GM12878 (cell line): Measurements from ENCODE around the gene KRTAP3-3. TPM values are rescaled to one million over a fixed set of nuclear protein-coding genes. Genes with fewer than 3 reads are reported as not detected.

Experiments used
- ATAC-seq: fragments of 200-7000 bp; cut with Tn5 transposase; 3 replicates; pipeline ENCODE4 v1.9.1; 2020; ENCODE audit warnings: mild to moderate bottlenecking, moderate library complexity
- BruUV-seq: library from RNA; stranded (reverse); fragments of 400-500 nt; replicated peaks from 2 replicates; lab custom pipeline; 2021; lab: Mats Ljungman, UMichigan
- CTCF ChIA-PET: fragments of 300-600 bp; sonication (Branson Sonifier 250); formaldehyde crosslinking; extraction: SDS; loops from one replicate; lab custom pipeline; 2021; ENCODE audit warnings: inconsistent platforms; lab: Yijun Ruan, JAX
- POLR2A ChIA-PET: fragments of 350-600 bp; formaldehyde crosslinking; extraction: SDS; loops from one replicate; lab custom pipeline; 2021; ENCODE audit warnings: inconsistent platforms; lab: Charles Lee
- RAD21 ChIA-PET: fragments of 300-600 bp; sonication (Branson Sonifier 250); formaldehyde crosslinking; loops from one replicate; lab custom pipeline; 2023; ENCODE audit warnings: antibody characterized with exemption; ENCODE audit not compliant: unreplicated experiment; lab: Charles Lee
- SMC1A ChIA-PET: fragments of 300-600 bp; sonication (Branson Sonifier 250); formaldehyde crosslinking; loops from one replicate; lab custom pipeline; 2023; ENCODE audit not compliant: unreplicated experiment, uncharacterized antibody; lab: Charles Lee
- DNase-seq: peaks from one replicate; pipeline ENCODE4 v3.0.0-alpha.2; 2011; ENCODE audit warnings: low read depth, low spot score
- FAIRE-seq: peaks from 3 replicates; lab custom pipeline; 2011; peaks lifted over from hg19 to GRCh38; lab: Jason Lieb, UNC
- H2AFZ ChIP-seq: 2 replicates; pipeline ENCODE4 v1.6.0; 2011; ENCODE audit warnings: low read depth, low read length, control low read depth; ENCODE audit not compliant: control insufficient read depth
- H3K27ac ChIP-seq: 2 replicates; pipeline ENCODE4 v1.5.1; 2011; ENCODE audit warnings: control low read depth; ENCODE audit not compliant: control insufficient read depth, insufficient read depth
- H3K27me3 ChIP-seq, 2 experiments: replicated peaks in 1 of 2; 2 replicates each; pipeline versions ENCODE4 v1.6.0 to v1.6.1; 2011; ENCODE audit warnings: low read length in 1 of 2; ENCODE audit not compliant: control insufficient read depth in 2 of 2, insufficient read depth in 2 of 2
- H3K36me3 ChIP-seq, 2 experiments: 2 replicates each; pipeline ENCODE4 v1.5.1; 2011; ENCODE audit warnings: low read length in 1 of 2; ENCODE audit not compliant: control insufficient read depth in 2 of 2, insufficient read depth in 2 of 2
- H3K4me1 ChIP-seq: 2 replicates; pipeline ENCODE4 v1.6.1; 2011; ENCODE audit warnings: mild to moderate bottlenecking, low read length, moderate library complexity, mixed read lengths; ENCODE audit not compliant: control insufficient read depth, insufficient read depth
- H3K4me2 ChIP-seq: 2 replicates; pipeline ENCODE4 v1.6.0; 2011; ENCODE audit warnings: control low read depth; ENCODE audit not compliant: control insufficient read depth, insufficient read depth
- H3K4me3 ChIP-seq: fragments of 200-600 bp; sonication (generic); 2 replicates; pipeline ENCODE4 v1.5.1; 2016
- H3K79me2 ChIP-seq: 2 replicates; pipeline ENCODE4 v1.6.0; 2011; ENCODE audit warnings: low read length; ENCODE audit not compliant: control insufficient read depth, insufficient read depth
- H3K9ac ChIP-seq: 2 replicates; pipeline ENCODE4 v1.8.0; 2011; ENCODE audit warnings: low read length, control low read depth, mixed read lengths; ENCODE audit not compliant: control insufficient read depth, insufficient read depth
- H3K9me3 ChIP-seq: replicated peaks from 3 replicates; pipeline ENCODE4 v1.5.1; 2011; ENCODE audit warnings: mild to moderate bottlenecking, low read length; ENCODE audit not compliant: control insufficient read depth, insufficient read depth
- H4K20me1 ChIP-seq: 2 replicates; pipeline ENCODE4 v1.6.0; 2011; ENCODE audit not compliant: control insufficient read depth, insufficient read depth
- BCL11A ChIP-seq: IDR thresholded peaks from 2 replicates; pipeline ENCODE4 v1.6.1; 2011; ENCODE audit warnings: low read depth, low read length
- CBFB ChIP-seq: IDR thresholded peaks from 2 replicates; pipeline ENCODE4 v1.6.1; 2016; ENCODE audit warnings: antibody characterized with exemption, low read depth
- WGBS: methylation state at CpG from one replicate; pipeline ENCODE4 v1.1.6; 2016; ENCODE audit warnings: low lambda C conversion rate; ENCODE audit not compliant: insufficient replicate concordance, insufficient coverage; ENCODE audit errors: missing lambda C conversion rate; 5-methylcytosine and 5-hydroxymethylcytosine counted together
- in situ Hi-C: fragments of 300-500 bp; cut with MboI; formaldehyde crosslinking; loops from 9 replicates; pipeline ENCODE4 v1.14.3; 2018; ENCODE audit warnings: mixed read lengths
- intact Hi-C: fragments of 100-400 bp; cut with micrococcal nuclease; formaldehyde crosslinking; loops from one replicate; pipeline ENCODE4 v1.14.2; 2022; ENCODE audit not compliant: unreplicated experiment
- polyA plus RNA-seq, 11 experiments: library from polyadenylated mRNA; depleted of rRNA in 4 of 11; unstranded in 6 of 11; stranded (reverse) in 5 of 11; fragments of >200 nt; fragmentation: Nextera tagmentation in 4 of 11; fragmentation: Illumina TruSeq in 1 of 11; extraction: Ambion mirVana in 4 of 11; extraction: Trizol in 1 of 11; gene quantifications; 1 replicate in 1 of 11; 2 replicates in 10 of 11; pipeline versions ENCODE4 v1.2.1 to v1.2.3, GENCODE V29; 2011 to 2016; ENCODE audit warnings: inconsistent platforms in 2 of 11, missing spikeins in 2 of 11, low read depth in 1 of 11
- total RNA-seq, 4 experiments: library from RNA; depleted of rRNA in 3 of 4; stranded (reverse); fragments of >200 nt in 3 of 4; fragmentation: Illumina TruSeq in 1 of 4; extraction: Trizol in 1 of 4; gene quantifications; 2 replicates each; pipeline versions ENCODE4 v1.2.1 to v1.2.3, GENCODE V29; 2013 to 2021
- TF ChIP-seq, protein P1 (sequence below): IDR thresholded peaks from 2 replicates; pipeline ENCODE4 v1.6.1; 2011; ENCODE audit warnings: mild to moderate bottlenecking, low read depth, low read length, moderate library complexity; ENCODE audit not compliant: insufficient replicate concordance

KRTAP3-3 gene
- total and polyA plus RNA-seq, 10 of the 15 experiments (the other 5 are each of a cell fraction or from before 2014, with no cell fraction given), result not detected

DNA sequence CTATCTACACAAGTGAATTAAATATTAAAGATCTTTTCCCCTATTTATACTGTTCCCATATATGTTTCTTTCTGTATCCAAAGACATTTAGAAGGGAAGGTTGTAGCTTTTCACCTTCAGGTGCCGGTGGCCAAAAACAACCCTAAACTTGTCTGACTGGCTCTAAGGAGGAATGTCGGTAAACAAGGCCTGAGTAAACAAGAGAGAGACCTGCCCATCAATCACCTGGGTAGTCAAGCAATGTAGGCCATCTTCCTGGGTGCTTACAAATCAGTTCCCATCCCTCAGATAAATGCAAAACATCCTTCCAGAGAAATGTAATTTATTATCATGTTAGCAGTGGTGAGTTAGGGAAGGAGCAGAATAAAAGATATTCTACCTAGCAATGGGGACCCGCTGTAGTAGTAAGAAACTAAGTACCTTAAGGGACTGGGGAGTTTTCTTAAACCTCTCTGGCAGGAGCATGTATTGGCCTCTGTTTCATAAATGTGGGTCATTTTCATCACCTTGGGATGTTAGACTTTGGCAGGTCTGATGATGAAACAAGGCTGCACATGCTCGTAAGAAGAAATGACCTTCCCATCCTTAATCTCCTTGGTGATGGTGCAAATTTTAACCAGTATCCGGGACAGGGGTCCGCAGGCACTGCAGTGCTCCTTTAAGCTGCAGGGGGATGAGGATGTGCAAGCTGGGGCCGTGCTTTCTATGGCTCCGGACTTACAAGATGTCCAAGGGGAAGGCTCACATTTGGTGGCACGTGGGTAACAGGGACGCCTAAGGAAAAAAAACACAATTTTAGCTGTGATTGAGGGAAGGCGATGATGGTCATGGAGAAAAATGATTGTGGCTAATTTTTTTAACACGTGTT, 35.6 kb downstream of the KRTAP3-3 start:
- SMC1A ChIA-PET, result interaction anchor here (1.9 kb wide), 1 partner anchor 9 kb away, joined by 4 read pairs; no protein-coding TSS in a partner anchor
- Histone ChIP-seq H3K4me3 (no peak overlapping the region), H3K4me2 (no peak overlapping the region)

More for the DNA sequence above, 35.6 kb downstream of the KRTAP3-3 start:
- WGBS, result 37% methylated on average over 12 of the region's 12 CpGs
- ChIA-PET CTCF (interaction anchor here (1.0 to 1.1 kb wide), 2 partner anchors 10 to 527 kb away, joined by 3 to 4 read pairs; no protein-coding TSS in a partner anchor), RAD21 (no interaction called here), POLR2A (interaction anchor here (0.6 kb wide), 1 partner anchor 112 kb away, joined by 4 read pairs; no protein-coding TSS in a partner anchor)
- Histone ChIP-seq H3K4me1 (no peaks in the 10 kb centered on the region), H3K27me3 (no peaks in the 10 kb centered on the region), H3K36me3 (no peaks in the 10 kb centered on the region), H3K9ac (no peak overlapping the region)
- ATAC-seq (no peak), DNase-seq (no peak)
- in situ Hi-C loops, result no loop called here
- TF ChIP-seq, protein P1, sequence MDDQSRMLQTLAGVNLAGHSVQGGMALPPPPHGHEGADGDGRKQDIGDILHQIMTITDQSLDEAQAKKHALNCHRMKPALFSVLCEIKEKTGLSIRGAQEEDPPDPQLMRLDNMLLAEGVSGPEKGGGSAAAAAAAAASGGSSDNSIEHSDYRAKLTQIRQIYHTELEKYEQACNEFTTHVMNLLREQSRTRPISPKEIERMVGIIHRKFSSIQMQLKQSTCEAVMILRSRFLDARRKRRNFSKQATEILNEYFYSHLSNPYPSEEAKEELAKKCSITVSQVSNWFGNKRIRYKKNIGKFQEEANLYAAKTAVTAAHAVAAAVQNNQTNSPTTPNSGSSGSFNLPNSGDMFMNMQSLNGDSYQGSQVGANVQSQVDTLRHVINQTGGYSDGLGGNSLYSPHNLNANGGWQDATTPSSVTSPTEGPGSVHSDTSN, result no peak
- TF ChIP-seq BCL11A (no peak), CBFB (no peak)
- TF ChIP-seq, all 136 proteins: peak for 0
- H2AFZ ChIP-seq, result no peak overlapping the region
- no TSS peak for BruUV-seq
- FAIRE-seq, result no peak
- no peaks in the 10 kb centered on the region for H3K9me3 ChIP-seq
- no peaks in the 10 kb centered on the region for H3K79me2 ChIP-seq
- intact Hi-C loops, result no loop called here
- H4K20me1 ChIP-seq, result no peaks in the 10 kb centered on the region
- no peak overlapping the region for H3K27ac ChIP-seq
